ENCODE data around the gene SOX5.

- TF ChIP-seq CTCF (IDR thresholded peaks at IDR 0.05; ENCODE audit: low read length) (no peak), EZH2phosphoT487 (IDR thresholded peaks at IDR 0.05; ENCODE audit: low read length) (no peak), EZH2 (optimal IDR thresholded peaks at IDR 0.05; ENCODE audit: low read depth, low read length) (no peak)
These were observed 154.0 kb downstream of the SOX5 start for GRCh38 chr12:23795494-23795893.

All from MM.1S (cell line).